Left hindlimb (tissue), 1 donor: ENCODE results near the gene PTPRK.
"Not testable (repeated sequence)": the region's sequence is repeated elsewhere in the genome, so short reads cannot be mapped to it uniquely, and the experiment has no call there.

Source experiments
- DNase-seq: peaks from one replicate; pipeline ENCODE4 v3.0.0-alpha.2; 2018

Gene PTPRK

GRCh38 chr6:127938701-127939100 is 581.7 kb downstream of the PTPRK start:
- DNase-seq: no peak

GRCh38 chr6:127937747-127938146 is 582.7 kb downstream of the PTPRK start:
- no peak for DNase-seq

- DNase-seq: no peak
These were observed 583.3 kb downstream of the PTPRK start for GRCh38 chr6:127937102-127937501.

GRCh38 chr6:127934956-127935355 is 585.4 kb downstream of the PTPRK start:
- DNase-seq: no peak

GRCh38 chr6:127933852-127934840 is 586.3 kb downstream of the PTPRK start:
- DNase-seq: no peak

GRCh38 chr6:127933137-127933536 is 587.3 kb downstream of the PTPRK start:
- no peak for DNase-seq

- DNase-seq: no peak
These were observed 587.7 kb downstream of the PTPRK start for GRCh38 chr6:127932708-127933107.

- DNase-seq: not testable (repeated sequence)
These were observed 594.0 kb downstream of the PTPRK start for GRCh38 chr6:127926441-127926840.

- DNase-seq: no peak
These were observed 596.0 kb downstream of the PTPRK start for GRCh38 chr6:127924440-127924839.

GRCh38 chr6:127924031-127924430 is 596.4 kb downstream of the PTPRK start:
- no peak for DNase-seq

GRCh38 chr6:127923135-127923534 is 597.3 kb downstream of the PTPRK start:
- DNase-seq: no peak

- no peak for DNase-seq
These were observed 598.4 kb downstream of the PTPRK start for GRCh38 chr6:127921982-127922381.

- peak; percentile 45 for DNase-seq
These were observed 599.6 kb downstream of the PTPRK start for GRCh38 chr6:127920804-127921203.
